C4-2B (cell line): ENCODE results near the gene LRMDA.

Experiments used
- ZFX ChIP-seq: fragments of 450-650 bp; IDR thresholded peaks from 2 replicates; pipeline ENCODE4 v1.6.1; 2017
- TF ChIP-seq, protein P1 (sequence below): fragments of 450-650 bp; conservative IDR thresholded peaks from 2 replicates; pipeline ENCODE4 v1.5.1; 2017; ENCODE audit warnings: mild to moderate bottlenecking

DNA sequence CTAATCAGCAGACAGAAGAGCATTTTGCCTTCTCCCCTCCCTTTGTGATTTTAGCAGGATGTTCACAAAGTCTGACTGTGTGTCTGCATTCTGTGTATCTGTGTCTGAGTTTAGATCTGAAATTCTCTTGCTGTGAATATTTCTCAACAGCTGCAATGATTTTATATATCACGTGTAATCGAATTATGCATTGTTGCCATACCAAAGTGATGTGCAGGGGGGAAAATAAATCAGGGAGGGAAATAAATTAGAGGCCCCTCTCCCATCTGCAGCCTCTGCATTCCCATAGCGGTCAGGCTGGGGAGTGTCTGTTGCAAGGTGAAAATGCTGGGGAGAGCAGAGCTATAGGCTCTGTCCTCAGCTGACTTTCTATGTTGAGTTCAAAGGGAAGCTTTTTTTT is 209.0 kb downstream of the LRMDA start:
- TF ChIP-seq, protein P1, sequence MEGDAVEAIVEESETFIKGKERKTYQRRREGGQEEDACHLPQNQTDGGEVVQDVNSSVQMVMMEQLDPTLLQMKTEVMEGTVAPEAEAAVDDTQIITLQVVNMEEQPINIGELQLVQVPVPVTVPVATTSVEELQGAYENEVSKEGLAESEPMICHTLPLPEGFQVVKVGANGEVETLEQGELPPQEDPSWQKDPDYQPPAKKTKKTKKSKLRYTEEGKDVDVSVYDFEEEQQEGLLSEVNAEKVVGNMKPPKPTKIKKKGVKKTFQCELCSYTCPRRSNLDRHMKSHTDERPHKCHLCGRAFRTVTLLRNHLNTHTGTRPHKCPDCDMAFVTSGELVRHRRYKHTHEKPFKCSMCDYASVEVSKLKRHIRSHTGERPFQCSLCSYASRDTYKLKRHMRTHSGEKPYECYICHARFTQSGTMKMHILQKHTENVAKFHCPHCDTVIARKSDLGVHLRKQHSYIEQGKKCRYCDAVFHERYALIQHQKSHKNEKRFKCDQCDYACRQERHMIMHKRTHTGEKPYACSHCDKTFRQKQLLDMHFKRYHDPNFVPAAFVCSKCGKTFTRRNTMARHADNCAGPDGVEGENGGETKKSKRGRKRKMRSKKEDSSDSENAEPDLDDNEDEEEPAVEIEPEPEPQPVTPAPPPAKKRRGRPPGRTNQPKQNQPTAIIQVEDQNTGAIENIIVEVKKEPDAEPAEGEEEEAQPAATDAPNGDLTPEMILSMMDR, result no peak
- TF ChIP-seq ZFX, result no peak
